Left ventricle myocardium inferior (tissue), 1 donor: ENCODE measurements around the gene URB1. TPM values are rescaled to one million over a fixed set of nuclear protein-coding genes. Genes with fewer than 3 reads are reported as not detected.
A peak's percentile ranks its signal among the peaks of the same experiment; 100 is the strongest.

Experiments used
- DNase-seq: peaks from one replicate; pipeline ENCODE4 v3.0.0-alpha.2; 2020
- H3K27ac ChIP-seq: fragments of 200-600 bp; replicated peaks from 2 replicates; pipeline ENCODE4 v1.8.0; 2021
- H3K27me3 ChIP-seq: fragments of 200-600 bp; 2 replicates; pipeline ENCODE4 v1.8.0; 2021; ENCODE audit warnings: low read depth
- H3K36me3 ChIP-seq: fragments of 200-600 bp; 2 replicates; pipeline ENCODE4 v1.8.0; 2021
- H3K4me1 ChIP-seq: fragments of 200-600 bp; 2 replicates; pipeline ENCODE4 v1.8.0; 2021
- H3K4me3 ChIP-seq: fragments of 200-600 bp; 2 replicates; pipeline ENCODE4 v1.8.0; 2021; ENCODE audit warnings: mild to moderate bottlenecking, moderate library complexity
- H3K9me3 ChIP-seq: fragments of 200-600 bp; replicated peaks from 2 replicates; pipeline ENCODE4 v1.8.0; 2021
- CTCF ChIP-seq: fragments of 200-600 bp; IDR thresholded peaks from 2 replicates; pipeline ENCODE4 v1.8.0; 2021; ENCODE audit warnings: antibody characterized with exemption, mild to moderate bottlenecking, borderline replicate concordance
- intact Hi-C: fragments of 100-400 bp; cut with micrococcal nuclease; formaldehyde crosslinking; loops from one replicate; pipeline ENCODE4 v1.11.0; 2022
- total RNA-seq: library from RNA; stranded (reverse); fragmentation: NEBNext Ultra II Directional; extraction: Animal tissue kit (Norgen Biotek cat#: 25700); gene quantifications from one replicate; pipeline ENCODE4 v1.2.1, GENCODE V29; 2021
- donor health status: DM: no; HTN: yes; CAD: no; lungs with severe emphysema.

URB1 gene
- total RNA-seq, 1 donor from 2014 or later = 13.8 TPM

GRCh38 chr21:32320726-32321125, 72.1 kb downstream of the URB1 start:
- H3K9me3 ChIP-seq = no peaks in the 10 kb centered on the region
- intact Hi-C loops = no loop called here
- no peak for TF ChIP-seq CTCF
- no peak overlapping the region for H3K4me3 ChIP-seq
- peaks cover 100% of the 10 kb centered on the region for H3K36me3 ChIP-seq
- DNase-seq = no peak
- no peaks in the 10 kb centered on the region for H3K27me3 ChIP-seq
- H3K27ac ChIP-seq = peak overlapping the region; percentile 71
- peaks cover 20% of the 10 kb centered on the region for H3K4me1 ChIP-seq

DNA sequence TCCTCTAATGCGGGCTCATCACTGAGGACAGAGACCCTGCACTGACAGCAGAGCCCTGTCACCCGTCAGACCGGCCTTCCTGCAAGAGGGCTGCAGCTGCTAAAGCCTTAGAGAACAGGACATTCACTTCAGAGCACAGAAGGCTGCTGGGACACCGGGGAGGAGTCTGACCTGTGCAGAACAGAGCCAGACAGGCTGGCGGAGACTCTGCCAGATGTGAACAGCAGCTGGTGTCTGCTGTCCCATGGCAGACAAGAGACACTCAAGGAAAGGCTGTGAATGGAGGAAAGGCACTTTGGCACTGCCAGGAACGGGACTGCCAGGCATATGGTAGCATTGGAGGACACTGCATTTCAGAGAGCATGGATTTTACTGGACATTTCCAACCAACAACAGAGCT, 72.8 kb downstream of the URB1 start:
- TF ChIP-seq CTCF = no peak
- DNase-seq = no peak
- Histone ChIP-seq H3K27me3 (no peaks in the 10 kb centered on the region), H3K36me3 (peaks cover 99% of the 10 kb centered on the region), H3K9me3 (no peaks in the 10 kb centered on the region), H3K4me1 (peaks cover 27% of the 10 kb centered on the region), H3K27ac (peak overlapping the region; percentile 71), H3K4me3 (no peak overlapping the region)
- intact Hi-C loops = no loop called here

- peak overlapping the region; percentile 71 for H3K27ac ChIP-seq
- intact Hi-C loops = no loop called here
- no peak for DNase-seq
- peaks cover 26% of the 10 kb centered on the region for H3K4me1 ChIP-seq
- no peak overlapping the region for H3K4me3 ChIP-seq
- no peaks in the 10 kb centered on the region for H3K27me3 ChIP-seq
- TF ChIP-seq CTCF = no peak
- H3K9me3 ChIP-seq = no peaks in the 10 kb centered on the region
- peaks cover 99% of the 10 kb centered on the region for H3K36me3 ChIP-seq
Observed at GRCh38 chr21:32319012-32319411, 73.8 kb downstream of the URB1 start.

DNA sequence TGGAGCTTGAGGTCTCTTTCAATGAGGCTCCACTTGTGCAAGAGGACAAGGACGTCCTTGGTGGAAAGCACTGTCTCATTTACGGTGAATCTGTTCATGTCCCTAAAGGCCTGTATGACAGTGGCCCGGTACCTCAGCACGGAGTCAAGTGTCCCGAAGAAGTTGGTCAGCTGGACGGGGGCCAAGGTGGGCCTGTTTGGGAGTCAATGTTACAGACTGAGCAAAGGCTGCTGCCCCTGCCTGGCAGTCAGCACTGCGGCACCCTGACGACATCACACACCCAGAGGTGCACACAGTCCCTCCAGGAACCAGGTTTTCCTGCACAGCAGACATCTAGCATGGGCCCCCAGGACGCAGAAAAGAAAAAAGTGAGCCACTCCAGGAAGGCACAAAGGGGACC, 75.1 kb downstream of the URB1 start:
- DNase-seq = no peak

DNA sequence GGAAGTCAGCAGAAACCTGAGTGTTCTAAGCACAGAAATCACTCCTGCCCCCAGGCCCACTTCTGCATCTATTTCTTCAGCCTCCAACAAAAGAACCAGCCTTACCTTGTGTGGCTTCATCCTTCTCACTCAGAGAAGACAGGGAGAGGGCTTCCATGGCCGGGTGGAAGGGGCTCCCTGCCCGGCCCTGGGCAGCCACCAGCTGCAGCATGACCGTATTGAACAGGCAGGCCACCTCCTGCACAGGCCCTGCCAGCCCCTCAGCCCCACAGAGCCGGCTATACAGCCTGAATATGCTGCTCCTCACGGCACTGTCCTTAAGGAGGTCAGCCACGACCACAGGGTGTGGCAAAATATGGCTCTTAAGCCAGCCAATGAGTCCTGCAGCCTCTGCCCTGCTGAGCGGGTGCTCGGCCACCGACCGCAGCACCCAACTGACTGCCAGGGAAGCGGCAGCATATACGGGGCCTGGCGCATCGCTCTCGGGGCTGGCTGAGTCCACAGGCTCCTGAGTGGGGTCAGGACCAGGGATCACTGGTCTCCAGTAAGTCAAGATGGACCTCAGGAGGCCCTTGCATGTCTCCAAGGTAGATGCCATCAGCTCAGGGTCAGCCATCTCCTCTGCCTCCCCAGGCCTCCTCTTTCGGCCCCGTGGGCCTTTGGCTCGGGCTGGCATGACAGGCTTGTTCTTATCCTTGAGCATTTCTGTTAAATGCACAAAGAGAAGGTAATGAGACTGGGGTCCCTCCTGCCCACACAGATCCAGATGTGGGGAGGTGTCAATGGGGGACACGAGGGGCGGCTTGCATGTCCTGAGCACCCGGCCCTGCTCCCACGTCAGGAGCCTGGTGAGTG, 76.2 kb downstream of the URB1 start:
- Histone ChIP-seq H3K4me1 (peaks cover 41% of the 10 kb centered on the region), H3K27ac (no peak overlapping the region), H3K4me3 (no peak overlapping the region), H3K36me3 (peaks cover 78% of the 10 kb centered on the region), H3K9me3 (no peaks in the 10 kb centered on the region), H3K27me3 (no peaks in the 10 kb centered on the region)
- no peak for DNase-seq
- TF ChIP-seq CTCF = no peak
- intact Hi-C loops = no loop called here

More for the DNA sequence above, 75.1 kb downstream of the URB1 start:
- Histone ChIP-seq H3K4me3 (no peak overlapping the region), H3K36me3 (peaks cover 88% of the 10 kb centered on the region), H3K9me3 (no peaks in the 10 kb centered on the region), H3K4me1 (peaks cover 30% of the 10 kb centered on the region), H3K27me3 (no peaks in the 10 kb centered on the region), H3K27ac (peak overlapping the region; percentile 71)
- TF ChIP-seq CTCF = no peak
- intact Hi-C loops = no loop called here
